ENCODE measurements around the gene RHO.

DNA sequence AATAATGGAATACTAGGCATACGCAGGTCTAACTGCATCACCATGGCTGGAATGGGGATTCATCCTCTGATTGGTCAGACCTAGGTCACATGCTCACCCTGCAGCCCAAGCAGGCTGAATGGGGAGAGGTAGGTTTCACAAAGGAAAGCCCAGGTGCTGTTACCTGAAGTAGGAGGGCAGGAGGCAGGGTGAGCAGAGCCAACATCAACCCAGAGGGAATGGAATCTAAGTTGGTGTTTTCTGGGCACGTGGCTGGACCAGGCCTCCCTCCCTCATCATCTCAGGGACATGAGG is 7.9 kb downstream of the RHO start:
- no peak for TF ChIP-seq EZH2 (IDR thresholded peaks at IDR 0.05; ENCODE audit: borderline replicate concordance, low read depth, low read length, severe bottlenecking)
- TF ChIP-seq, protein P1, sequence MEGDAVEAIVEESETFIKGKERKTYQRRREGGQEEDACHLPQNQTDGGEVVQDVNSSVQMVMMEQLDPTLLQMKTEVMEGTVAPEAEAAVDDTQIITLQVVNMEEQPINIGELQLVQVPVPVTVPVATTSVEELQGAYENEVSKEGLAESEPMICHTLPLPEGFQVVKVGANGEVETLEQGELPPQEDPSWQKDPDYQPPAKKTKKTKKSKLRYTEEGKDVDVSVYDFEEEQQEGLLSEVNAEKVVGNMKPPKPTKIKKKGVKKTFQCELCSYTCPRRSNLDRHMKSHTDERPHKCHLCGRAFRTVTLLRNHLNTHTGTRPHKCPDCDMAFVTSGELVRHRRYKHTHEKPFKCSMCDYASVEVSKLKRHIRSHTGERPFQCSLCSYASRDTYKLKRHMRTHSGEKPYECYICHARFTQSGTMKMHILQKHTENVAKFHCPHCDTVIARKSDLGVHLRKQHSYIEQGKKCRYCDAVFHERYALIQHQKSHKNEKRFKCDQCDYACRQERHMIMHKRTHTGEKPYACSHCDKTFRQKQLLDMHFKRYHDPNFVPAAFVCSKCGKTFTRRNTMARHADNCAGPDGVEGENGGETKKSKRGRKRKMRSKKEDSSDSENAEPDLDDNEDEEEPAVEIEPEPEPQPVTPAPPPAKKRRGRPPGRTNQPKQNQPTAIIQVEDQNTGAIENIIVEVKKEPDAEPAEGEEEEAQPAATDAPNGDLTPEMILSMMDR (IDR thresholded peaks at IDR 0.05; ENCODE audit: borderline replicate concordance, extremely low read depth, low read length, poor library complexity, severe bottlenecking): no peak
